Ramos (cell line): Measurements from ENCODE around the gene A2M.

Experiments
- in situ Hi-C: fragments of 300-500 bp; cut with MboI; formaldehyde crosslinking; loops from one replicate; pipeline ENCODE4 v1.14.3; 2022; ENCODE audit warnings: low sequenced_read_pairs; ENCODE audit not compliant: unreplicated experiment

The A2M gene

GRCh38 chr12:9076733-9077132, 39.0 kb downstream of the A2M start:
- in situ Hi-C loops = no loop called here

- in situ Hi-C loops = no loop called here
Observed at GRCh38 chr12:9075138-9075535, 40.6 kb downstream of the A2M start.

GRCh38 chr12:9074484-9075137, 41.1 kb downstream of the A2M start:
- in situ Hi-C loops = no loop called here

GRCh38 chr12:9073076-9073475, 42.6 kb downstream of the A2M start:
- in situ Hi-C loops = no loop called here

GRCh38 chr12:9072481-9073038, 43.2 kb downstream of the A2M start:
- in situ Hi-C loops = no loop called here

GRCh38 chr12:9071969-9072368, 43.8 kb downstream of the A2M start:
- in situ Hi-C loops = no loop called here

- in situ Hi-C loops = no loop called here
Observed at GRCh38 chr12:9071518-9071917, 44.2 kb downstream of the A2M start.

- in situ Hi-C loops = no loop called here
Observed at GRCh38 chr12:9070351-9070750, 45.4 kb downstream of the A2M start.

- in situ Hi-C loops = no loop called here
Observed at GRCh38 chr12:9068600-9068999, 47.1 kb downstream of the A2M start.

GRCh38 chr12:9068086-9068485, 47.6 kb downstream of the A2M start:
- in situ Hi-C loops = no loop called here

- in situ Hi-C loops = no loop called here
Observed at GRCh38 chr12:9066755-9067423, 48.8 kb downstream of the A2M start.

- in situ Hi-C loops = no loop called here
Observed at GRCh38 chr12:9066183-9066623, 49.5 kb downstream of the A2M start.

- in situ Hi-C loops = no loop called here
Observed at GRCh38 chr12:9065607-9065856, 50.2 kb downstream of the A2M start.

GRCh38 chr12:9064815-9065606, 50.7 kb downstream of the A2M start:
- in situ Hi-C loops = no loop called here

GRCh38 chr12:9064201-9064814, 51.4 kb downstream of the A2M start:
- in situ Hi-C loops = no loop called here

- in situ Hi-C loops = no loop called here
Observed at GRCh38 chr12:9052610-9053009, 63.1 kb downstream of the A2M start.

GRCh38 chr12:9051158-9051550, 64.6 kb downstream of the A2M start:
- in situ Hi-C loops = no loop called here

GRCh38 chr12:9050521-9051157, 65.1 kb downstream of the A2M start:
- in situ Hi-C loops = no loop called here

GRCh38 chr12:9049520-9050133, 66.1 kb downstream of the A2M start:
- in situ Hi-C loops = loop anchor here (10.0 kb wide), 2 partner anchors 385 to 505 kb away; partner anchors contain the start of genes CLEC4E and MFAP5

GRCh38 chr12:9048930-9049329, 66.8 kb downstream of the A2M start:
- in situ Hi-C loops = loop anchor here (10.0 kb wide), 2 partner anchors 384 to 504 kb away; partner anchors contain the start of genes CLEC4E and MFAP5
